HG03558 (cell line): ENCODE results near the gene PTGES.

ENCODE experiments used
- ATAC-seq: cut with Tn5 transposase; IDR thresholded peaks from one replicate; pipeline ENCODE4 v1.9.1; 2021; ENCODE audit warnings: moderate number of reproducible peaks; ENCODE audit not compliant: unreplicated experiment; ENCODE audit errors: extremely low read depth

PTGES gene

GRCh38 chr9:129720865-129721545, 31.8 kb downstream of the PTGES start:
- ATAC-seq: no peak

GRCh38 chr9:129720181-129720864, 32.5 kb downstream of the PTGES start:
- no peak for ATAC-seq

GRCh38 chr9:129719135-129719534, 33.7 kb downstream of the PTGES start:
- no peak for ATAC-seq

GRCh38 chr9:129718647-129719046, 34.2 kb downstream of the PTGES start:
- no peak for ATAC-seq

GRCh38 chr9:129717991-129718390, 34.9 kb downstream of the PTGES start:
- ATAC-seq: no peak

GRCh38 chr9:129716091-129716490, 36.8 kb downstream of the PTGES start:
- ATAC-seq: no peak

GRCh38 chr9:129714511-129715061, 38.3 kb downstream of the PTGES start:
- no peak for ATAC-seq

- ATAC-seq: no peak
Measured at GRCh38 chr9:129713402-129713679, 39.5 kb downstream of the PTGES start.

- ATAC-seq: no peak
Measured at GRCh38 chr9:129712634-129713401, 40.0 kb downstream of the PTGES start.

GRCh38 chr9:129710169-129710453, 42.7 kb downstream of the PTGES start:
- ATAC-seq: no peak

GRCh38 chr9:129709438-129710168, 43.2 kb downstream of the PTGES start:
- no peak for ATAC-seq

GRCh38 chr9:129708793-129709192, 44.0 kb downstream of the PTGES start:
- no peak for ATAC-seq

- ATAC-seq: no peak
Measured at GRCh38 chr9:129704807-129705206, 48.0 kb downstream of the PTGES start.

GRCh38 chr9:129703667-129704355, 49.0 kb downstream of the PTGES start:
- ATAC-seq: no peak

GRCh38 chr9:129702589-129703520, 50.0 kb downstream of the PTGES start:
- ATAC-seq: no peak

GRCh38 chr9:129701549-129701948, 51.3 kb downstream of the PTGES start:
- ATAC-seq: no peak

- no peak for ATAC-seq
Measured at GRCh38 chr9:129701054-129701453, 51.8 kb downstream of the PTGES start.

GRCh38 chr9:129698254-129698757, 54.5 kb downstream of the PTGES start:
- no peak for ATAC-seq
